Measurements from ENCODE around the gene AMPD1.

DNA sequence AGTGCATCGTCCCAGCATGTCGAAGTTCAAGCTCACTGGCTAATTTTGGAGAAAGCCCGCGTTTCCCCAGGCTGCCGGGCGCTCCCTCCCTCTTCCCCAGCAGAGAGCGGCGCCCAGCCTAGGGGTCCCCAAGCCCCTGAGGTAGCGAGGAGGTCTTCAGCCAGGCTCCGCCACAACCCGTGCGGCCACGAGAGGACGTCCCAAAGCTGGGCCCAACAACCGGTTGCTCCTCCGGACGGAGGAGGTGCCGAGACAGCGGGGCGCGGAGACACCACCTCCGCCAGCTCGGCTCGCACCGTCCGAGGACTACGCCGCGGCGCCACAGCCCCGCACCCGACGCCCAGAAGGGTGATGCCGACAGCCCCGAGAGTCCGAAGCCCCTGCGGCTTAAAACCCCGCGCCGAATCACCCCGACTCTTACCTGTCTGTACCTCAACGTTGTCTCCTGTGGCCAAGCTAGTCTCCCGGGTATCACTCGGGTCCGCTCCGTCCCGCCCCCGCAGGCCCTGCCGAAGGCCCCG is 25.7 kb downstream of the AMPD1 start, which contains the start of gene DENND2C:
- TF ChIP-seq, protein P1, sequence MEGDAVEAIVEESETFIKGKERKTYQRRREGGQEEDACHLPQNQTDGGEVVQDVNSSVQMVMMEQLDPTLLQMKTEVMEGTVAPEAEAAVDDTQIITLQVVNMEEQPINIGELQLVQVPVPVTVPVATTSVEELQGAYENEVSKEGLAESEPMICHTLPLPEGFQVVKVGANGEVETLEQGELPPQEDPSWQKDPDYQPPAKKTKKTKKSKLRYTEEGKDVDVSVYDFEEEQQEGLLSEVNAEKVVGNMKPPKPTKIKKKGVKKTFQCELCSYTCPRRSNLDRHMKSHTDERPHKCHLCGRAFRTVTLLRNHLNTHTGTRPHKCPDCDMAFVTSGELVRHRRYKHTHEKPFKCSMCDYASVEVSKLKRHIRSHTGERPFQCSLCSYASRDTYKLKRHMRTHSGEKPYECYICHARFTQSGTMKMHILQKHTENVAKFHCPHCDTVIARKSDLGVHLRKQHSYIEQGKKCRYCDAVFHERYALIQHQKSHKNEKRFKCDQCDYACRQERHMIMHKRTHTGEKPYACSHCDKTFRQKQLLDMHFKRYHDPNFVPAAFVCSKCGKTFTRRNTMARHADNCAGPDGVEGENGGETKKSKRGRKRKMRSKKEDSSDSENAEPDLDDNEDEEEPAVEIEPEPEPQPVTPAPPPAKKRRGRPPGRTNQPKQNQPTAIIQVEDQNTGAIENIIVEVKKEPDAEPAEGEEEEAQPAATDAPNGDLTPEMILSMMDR (IDR thresholded peaks at IDR 0.05): no peak; the same call in 1 of the 2 replicates
- TF ChIP-seq SIN3A (IDR thresholded peaks at IDR 0.05; ENCODE audit: borderline replicate concordance, low read depth, low read length) (no peak), MEF2A (IDR thresholded peaks at IDR 0.05; ENCODE audit: borderline replicate concordance, low read depth) (no peak), CHD2 (IDR thresholded peaks at IDR 0.05; ENCODE audit: low read length, partially characterized antibody) (no peak), NRF1 (IDR thresholded peaks at IDR 0.05; ENCODE audit: low read depth, low read length) (no peak), JUND (IDR thresholded peaks at IDR 0.05) (no peak), EP300 (IDR thresholded peaks at IDR 0.05; ENCODE audit: borderline replicate concordance in 1 of 2, low read depth in 1 of 2, low read length in 1 of 2) (no peak), YY1 (IDR thresholded peaks at IDR 0.05; ENCODE audit: low read depth) (no peak)
- TF ChIP-seq, protein P2, sequence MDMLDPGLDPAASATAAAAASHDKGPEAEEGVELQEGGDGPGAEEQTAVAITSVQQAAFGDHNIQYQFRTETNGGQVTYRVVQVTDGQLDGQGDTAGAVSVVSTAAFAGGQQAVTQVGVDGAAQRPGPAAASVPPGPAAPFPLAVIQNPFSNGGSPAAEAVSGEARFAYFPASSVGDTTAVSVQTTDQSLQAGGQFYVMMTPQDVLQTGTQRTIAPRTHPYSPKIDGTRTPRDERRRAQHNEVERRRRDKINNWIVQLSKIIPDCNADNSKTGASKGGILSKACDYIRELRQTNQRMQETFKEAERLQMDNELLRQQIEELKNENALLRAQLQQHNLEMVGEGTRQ (IDR thresholded peaks at IDR 0.05; ENCODE audit: borderline replicate concordance, low read depth, low read length): no peak
- TF ChIP-seq, protein P3, sequence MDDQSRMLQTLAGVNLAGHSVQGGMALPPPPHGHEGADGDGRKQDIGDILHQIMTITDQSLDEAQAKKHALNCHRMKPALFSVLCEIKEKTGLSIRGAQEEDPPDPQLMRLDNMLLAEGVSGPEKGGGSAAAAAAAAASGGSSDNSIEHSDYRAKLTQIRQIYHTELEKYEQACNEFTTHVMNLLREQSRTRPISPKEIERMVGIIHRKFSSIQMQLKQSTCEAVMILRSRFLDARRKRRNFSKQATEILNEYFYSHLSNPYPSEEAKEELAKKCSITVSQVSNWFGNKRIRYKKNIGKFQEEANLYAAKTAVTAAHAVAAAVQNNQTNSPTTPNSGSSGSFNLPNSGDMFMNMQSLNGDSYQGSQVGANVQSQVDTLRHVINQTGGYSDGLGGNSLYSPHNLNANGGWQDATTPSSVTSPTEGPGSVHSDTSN (IDR thresholded peaks at IDR 0.05): no peak
- TF ChIP-seq, protein P4, sequence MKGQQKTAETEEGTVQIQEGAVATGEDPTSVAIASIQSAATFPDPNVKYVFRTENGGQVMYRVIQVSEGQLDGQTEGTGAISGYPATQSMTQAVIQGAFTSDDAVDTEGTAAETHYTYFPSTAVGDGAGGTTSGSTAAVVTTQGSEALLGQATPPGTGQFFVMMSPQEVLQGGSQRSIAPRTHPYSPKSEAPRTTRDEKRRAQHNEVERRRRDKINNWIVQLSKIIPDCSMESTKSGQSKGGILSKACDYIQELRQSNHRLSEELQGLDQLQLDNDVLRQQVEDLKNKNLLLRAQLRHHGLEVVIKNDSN (IDR thresholded peaks at IDR 0.05; ENCODE audit: borderline replicate concordance, low read depth): no peak
